ENCODE results near the gene GALNT17.

Gene GALNT17

GRCh38 chr7:71132127-71132376 is at the start of gene GALNT17:
GALNT17 (plus strand) TSS chr7:71132144.
- TF ChIP-seq ZNF274 (IDR thresholded peaks at IDR 0.05; ENCODE audit: low read depth, low read length) = no peak
- H3K4me3 ChIP-seq (ENCODE audit: low read length) = no peak within 1 kb of the TSS

GRCh38 chr7:71095266-71095860 is 36.6 kb upstream of the GALNT17 start:
- H3K4me3 ChIP-seq (ENCODE audit: low read length) = no peak overlapping the region
- TF ChIP-seq ZNF274 (IDR thresholded peaks at IDR 0.05; ENCODE audit: low read depth, low read length) = no peak

GRCh38 chr7:71096351-71096750 is 35.6 kb upstream of the GALNT17 start:
- TF ChIP-seq ZNF274 (IDR thresholded peaks at IDR 0.05; ENCODE audit: low read depth, low read length) = no peak
- H3K4me3 ChIP-seq (ENCODE audit: low read length) = no peak overlapping the region

GRCh38 chr7:71106226-71106625 is 25.7 kb upstream of the GALNT17 start:
- no peak for TF ChIP-seq ZNF274 (IDR thresholded peaks at IDR 0.05; ENCODE audit: low read depth, low read length)
- H3K4me3 ChIP-seq (ENCODE audit: low read length) = no peak overlapping the region

GRCh38 chr7:71112436-71112835 is 19.5 kb upstream of the GALNT17 start:
- TF ChIP-seq ZNF274 (IDR thresholded peaks at IDR 0.05; ENCODE audit: low read depth, low read length) = no peak
- H3K4me3 ChIP-seq (ENCODE audit: low read length) = no peak overlapping the region

GRCh38 chr7:71120096-71120495 is 11.8 kb upstream of the GALNT17 start:
- no peak overlapping the region for H3K4me3 ChIP-seq (ENCODE audit: low read length)
- TF ChIP-seq ZNF274 (IDR thresholded peaks at IDR 0.05; ENCODE audit: low read depth, low read length) = no peak

- no peak overlapping the region for H3K4me3 ChIP-seq (ENCODE audit: low read length)
- no peak for TF ChIP-seq ZNF274 (IDR thresholded peaks at IDR 0.05; ENCODE audit: low read depth, low read length)
Observed at GRCh38 chr7:71129126-71129525, 2.8 kb upstream of the GALNT17 start.

- TF ChIP-seq ZNF274 (IDR thresholded peaks at IDR 0.05; ENCODE audit: low read depth, low read length) = no peak
- no peak overlapping the region for H3K4me3 ChIP-seq (ENCODE audit: low read length)
Observed at GRCh38 chr7:71130031-71130679, 1.8 kb upstream of the GALNT17 start.

- TF ChIP-seq ZNF274 (IDR thresholded peaks at IDR 0.05; ENCODE audit: low read depth, low read length) = no peak
- H3K4me3 ChIP-seq (ENCODE audit: low read length) = no peak overlapping the region
Observed at GRCh38 chr7:71131256-71132126, 453 bp upstream of the GALNT17 start.

- no peak for TF ChIP-seq ZNF274 (IDR thresholded peaks at IDR 0.05; ENCODE audit: low read depth, low read length)
- H3K4me3 ChIP-seq (ENCODE audit: low read length) = no peak overlapping the region
Observed at GRCh38 chr7:71132377-71133231, 660 bp downstream of the GALNT17 start.

- no peak overlapping the region for H3K4me3 ChIP-seq (ENCODE audit: low read length)
- TF ChIP-seq ZNF274 (IDR thresholded peaks at IDR 0.05; ENCODE audit: low read depth, low read length) = no peak
Observed at GRCh38 chr7:71133232-71133622, 1.3 kb downstream of the GALNT17 start.

- no peak for TF ChIP-seq ZNF274 (IDR thresholded peaks at IDR 0.05; ENCODE audit: low read depth, low read length)
- H3K4me3 ChIP-seq (ENCODE audit: low read length) = no peak overlapping the region
Observed at GRCh38 chr7:71133856-71134255, 1.9 kb downstream of the GALNT17 start.

- H3K4me3 ChIP-seq (ENCODE audit: low read length) = no peak overlapping the region
- no peak for TF ChIP-seq ZNF274 (IDR thresholded peaks at IDR 0.05; ENCODE audit: low read depth, low read length)
Observed at GRCh38 chr7:71135116-71135515, 3.2 kb downstream of the GALNT17 start.

- no peak overlapping the region for H3K4me3 ChIP-seq (ENCODE audit: low read length)
- TF ChIP-seq ZNF274 (IDR thresholded peaks at IDR 0.05; ENCODE audit: low read depth, low read length) = no peak
Observed at GRCh38 chr7:71135663-71136062, 3.7 kb downstream of the GALNT17 start.
